GM12874 (cell line): ENCODE results near the gene CRYGN.

ENCODE experiments used
- CTCF ChIP-seq: IDR thresholded peaks from 2 replicates; pipeline ENCODE4 v1.5.1; 2011; ENCODE audit warnings: low read depth, mild to moderate bottlenecking, control low read depth, low read length, moderate library complexity; ENCODE audit not compliant: insufficient read depth

CRYGN gene

GRCh38 chr7:151432658-151433521 lies 7.1 kb downstream of the CRYGN start:
- TF ChIP-seq CTCF = peak; percentile 58

- no peak for TF ChIP-seq CTCF
Observed at GRCh38 chr7:151431768-151432311, 8.1 kb downstream of the CRYGN start.

- TF ChIP-seq CTCF = no peak
Observed at GRCh38 chr7:151431281-151431767, 8.6 kb downstream of the CRYGN start.

- TF ChIP-seq CTCF = no peak
Observed at GRCh38 chr7:151430391-151431205, 9.3 kb downstream of the CRYGN start.

- no peak for TF ChIP-seq CTCF
Observed at GRCh38 chr7:151429560-151430331, 10.2 kb downstream of the CRYGN start.

- TF ChIP-seq CTCF = no peak
Observed at GRCh38 chr7:151429237-151429559, 10.7 kb downstream of the CRYGN start.
